ENCODE results near the gene ZBTB7A. TPM values are rescaled to one million over a fixed set of nuclear protein-coding genes. Genes with fewer than 3 reads are reported as not detected.

Gene ZBTB7A
- total RNA-seq, 2 donors from 2014 or later, result 30.9 to 31.3 TPM

GRCh38 chr19:4103080-4103433, 36.4 kb upstream of the ZBTB7A start:
- no peak for ATAC-seq
- H3K36me3 ChIP-seq (replicated peaks in 1 of 2; ENCODE audit: insufficient read depth in 1 of 2, low read depth in 2 of 2), result peaks cover 0 to 17% of the 10 kb centered on the region in 2 donors

GRCh38 chr19:4102339-4103079, 35.8 kb upstream of the ZBTB7A start:
- intact Hi-C loops (cut with DNase I), result no loop called here
- Histone ChIP-seq H3K27me3 (no peaks in the 10 kb centered on the region), H3K27ac (no peak overlapping the region), H3K4me1 (no peaks in the 10 kb centered on the region), H3K36me3 (replicated peaks in 1 of 2; ENCODE audit: insufficient read depth in 1 of 2, low read depth in 2 of 2) (peaks cover 0 to 19% of the 10 kb centered on the region in 2 donors), H3K4me3 (no peak overlapping the region), H3K9me3 (no peaks in the 10 kb centered on the region)
- ATAC-seq, result no peak
- DNase-seq, result no peak
- 87 to 100% methylated on average over 5 to 41 of the region's 53 CpGs for WGBS, 2 donors
- TF ChIP-seq CTCF (IDR thresholded peaks at IDR 0.05) (no peak), POLR2A (IDR thresholded peaks at IDR 0.05) (no peak)

More at GRCh38 chr19:4103080-4103433, 36.4 kb upstream of the ZBTB7A start:
- H3K4me1 ChIP-seq, result no peaks in the 10 kb centered on the region
- H3K9me3 ChIP-seq, result no peaks in the 10 kb centered on the region
- no peak for TF ChIP-seq POLR2A (IDR thresholded peaks at IDR 0.05)
- TF ChIP-seq CTCF (IDR thresholded peaks at IDR 0.05), result no peak
- no peaks in the 10 kb centered on the region for H3K27me3 ChIP-seq
- H3K4me3 ChIP-seq, result no peak overlapping the region
- no peak overlapping the region for H3K27ac ChIP-seq
- 79% methylated on average over 9 of the region's 9 CpGs; no CpG with 5 or more reads in 1 of the 2 donors for WGBS, 2 donors
- intact Hi-C loops (cut with DNase I), result no loop called here
- DNase-seq, result no peak

- ATAC-seq (no peak), DNase-seq (no peak)
- no peaks in the 10 kb centered on the region for H3K4me1 ChIP-seq
- intact Hi-C loops (cut with DNase I), result no loop called here
- no peaks in the 10 kb centered on the region for H3K27me3 ChIP-seq
- H3K27ac ChIP-seq, result no peak overlapping the region
- H3K9me3 ChIP-seq, result no peaks in the 10 kb centered on the region
- H3K4me3 ChIP-seq, result no peak overlapping the region
- H3K36me3 ChIP-seq (replicated peaks in 1 of 2; ENCODE audit: insufficient read depth in 1 of 2, low read depth in 2 of 2), result peaks cover 0 to 19% of the 10 kb centered on the region in 2 donors
- TF ChIP-seq CTCF (IDR thresholded peaks at IDR 0.05), result no peak
- no peak for TF ChIP-seq POLR2A (IDR thresholded peaks at IDR 0.05)
- 91 to 96% methylated on average over 4 to 7 of the region's 10 CpGs for WGBS, 2 donors
Observed at GRCh38 chr19:4101496-4101770, 34.7 kb upstream of the ZBTB7A start.

- H3K36me3 ChIP-seq (replicated peaks in 1 of 2; ENCODE audit: insufficient read depth in 1 of 2, low read depth in 2 of 2), result peaks cover 0 to 19% of the 10 kb centered on the region in 2 donors
Observed at GRCh38 chr19:4100647-4101495, 34.2 kb upstream of the ZBTB7A start.

More at GRCh38 chr19:4100647-4101495, 34.2 kb upstream of the ZBTB7A start:
- DNase-seq (no peak), ATAC-seq (no peak)
- intact Hi-C loops (cut with DNase I), result no loop called here
- Histone ChIP-seq H3K4me3 (no peak overlapping the region), H3K27me3 (no peaks in the 10 kb centered on the region), H3K27ac (no peak overlapping the region), H3K9me3 (no peaks in the 10 kb centered on the region), H3K4me1 (no peaks in the 10 kb centered on the region)
- TF ChIP-seq CTCF (IDR thresholded peaks at IDR 0.05) (no peak), POLR2A (IDR thresholded peaks at IDR 0.05) (no peak)
- WGBS, 2 donors, result 92% methylated on average over 27 to 30 of the region's 38 CpGs
